Parathyroid adenoma (tissue), 2 donors: ENCODE results near the gene GRAMD2A.

Source experiments
- H2AFZ ChIP-seq: fragments of 300-600 bp; sonication (generic); one replicate; pipeline ENCODE4 v1.7.0; 2017; ENCODE audit warnings: antibody characterized with exemption, mild to moderate bottlenecking
- H3K27ac ChIP-seq: fragments of 300-600 bp; sonication (generic); one replicate; pipeline ENCODE4 v1.7.0; 2017
- H3K27me3 ChIP-seq: fragments of 300-600 bp; sonication (generic); one replicate; pipeline ENCODE4 v1.7.0; 2017; ENCODE audit warnings: low read length; ENCODE audit not compliant: control insufficient read depth, insufficient read depth
- H3K36me3 ChIP-seq: fragments of 300-600 bp; sonication (generic); one replicate; pipeline ENCODE4 v1.7.0; 2017; ENCODE audit warnings: low read length; ENCODE audit not compliant: control insufficient read depth, insufficient read depth
- H3K4me1 ChIP-seq: fragments of 300-600 bp; sonication (generic); one replicate; pipeline ENCODE4 v1.7.0; 2017; ENCODE audit warnings: control low read depth
- H3K4me2 ChIP-seq: fragments of 300-600 bp; sonication (generic); one replicate; pipeline ENCODE4 v1.7.0; 2017; ENCODE audit warnings: low read length
- H3K4me3 ChIP-seq: fragments of 300-600 bp; sonication (generic); one replicate; pipeline ENCODE4 v1.7.0; 2017; ENCODE audit warnings: low read depth, low read length
- H3K79me2 ChIP-seq: fragments of 300-600 bp; sonication (generic); one replicate; pipeline ENCODE4 v1.7.0; 2017; ENCODE audit warnings: control low read depth
- H3K9ac ChIP-seq: fragments of 300-600 bp; sonication (generic); one replicate; pipeline ENCODE4 v1.7.0; 2017; ENCODE audit warnings: mild to moderate bottlenecking
- H3K9me3 ChIP-seq: fragments of 300-600 bp; sonication (generic); one replicate; pipeline ENCODE4 v1.7.0; 2017; ENCODE audit warnings: low read length; ENCODE audit not compliant: control insufficient read depth
- TF ChIP-seq, protein P1 (sequence below): fragments of 300-600 bp; sonication (generic); IDR thresholded peaks from one replicate; pipeline ENCODE4 v1.7.0; 2017; ENCODE audit warnings: antibody characterized with exemption, mild to moderate bottlenecking
- donor health status: primary hyperparathyroidism.

Gene GRAMD2A

GRCh38 chr15:72139667-72140066 lies 57.9 kb downstream of the GRAMD2A start:
- Histone ChIP-seq H3K79me2 (no peaks in the 10 kb centered on the region), H3K27ac (no peak overlapping the region), H3K4me2 (no peak overlapping the region), H3K4me1 (no peaks in the 10 kb centered on the region), H2AFZ (no peak overlapping the region), H3K27me3 (no peaks in the 10 kb centered on the region), H3K36me3 (no peaks in the 10 kb centered on the region), H3K9ac (no peak overlapping the region), H3K4me3 (no peak overlapping the region), H3K9me3 (no peaks in the 10 kb centered on the region)
- TF ChIP-seq, protein P1, sequence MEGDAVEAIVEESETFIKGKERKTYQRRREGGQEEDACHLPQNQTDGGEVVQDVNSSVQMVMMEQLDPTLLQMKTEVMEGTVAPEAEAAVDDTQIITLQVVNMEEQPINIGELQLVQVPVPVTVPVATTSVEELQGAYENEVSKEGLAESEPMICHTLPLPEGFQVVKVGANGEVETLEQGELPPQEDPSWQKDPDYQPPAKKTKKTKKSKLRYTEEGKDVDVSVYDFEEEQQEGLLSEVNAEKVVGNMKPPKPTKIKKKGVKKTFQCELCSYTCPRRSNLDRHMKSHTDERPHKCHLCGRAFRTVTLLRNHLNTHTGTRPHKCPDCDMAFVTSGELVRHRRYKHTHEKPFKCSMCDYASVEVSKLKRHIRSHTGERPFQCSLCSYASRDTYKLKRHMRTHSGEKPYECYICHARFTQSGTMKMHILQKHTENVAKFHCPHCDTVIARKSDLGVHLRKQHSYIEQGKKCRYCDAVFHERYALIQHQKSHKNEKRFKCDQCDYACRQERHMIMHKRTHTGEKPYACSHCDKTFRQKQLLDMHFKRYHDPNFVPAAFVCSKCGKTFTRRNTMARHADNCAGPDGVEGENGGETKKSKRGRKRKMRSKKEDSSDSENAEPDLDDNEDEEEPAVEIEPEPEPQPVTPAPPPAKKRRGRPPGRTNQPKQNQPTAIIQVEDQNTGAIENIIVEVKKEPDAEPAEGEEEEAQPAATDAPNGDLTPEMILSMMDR: no peak

GRCh38 chr15:72136170-72137051 lies 61.2 kb downstream of the GRAMD2A start:
- H3K4me1 ChIP-seq: no peaks in the 10 kb centered on the region
- H2AFZ ChIP-seq: no peak overlapping the region
- H3K4me2 ChIP-seq: no peak overlapping the region
- no peak overlapping the region for H3K9ac ChIP-seq
- no peaks in the 10 kb centered on the region for H3K79me2 ChIP-seq
- H3K27me3 ChIP-seq: no peaks in the 10 kb centered on the region
- no peak overlapping the region for H3K4me3 ChIP-seq
- no peaks in the 10 kb centered on the region for H3K9me3 ChIP-seq
- no peak overlapping the region for H3K27ac ChIP-seq
- no peaks in the 10 kb centered on the region for H3K36me3 ChIP-seq
- TF ChIP-seq, protein P1: no peak

- Histone ChIP-seq H3K36me3 (no peaks in the 10 kb centered on the region), H3K27ac (no peak overlapping the region), H3K79me2 (no peaks in the 10 kb centered on the region), H2AFZ (no peak overlapping the region), H3K4me3 (no peak overlapping the region), H3K9ac (no peak overlapping the region), H3K4me1 (no peaks in the 10 kb centered on the region), H3K4me2 (no peak overlapping the region), H3K27me3 (no peaks in the 10 kb centered on the region), H3K9me3 (no peaks in the 10 kb centered on the region)
- TF ChIP-seq, protein P1: no peak
These were observed 61.9 kb downstream of the GRAMD2A start for GRCh38 chr15:72135719-72136118.

DNA sequence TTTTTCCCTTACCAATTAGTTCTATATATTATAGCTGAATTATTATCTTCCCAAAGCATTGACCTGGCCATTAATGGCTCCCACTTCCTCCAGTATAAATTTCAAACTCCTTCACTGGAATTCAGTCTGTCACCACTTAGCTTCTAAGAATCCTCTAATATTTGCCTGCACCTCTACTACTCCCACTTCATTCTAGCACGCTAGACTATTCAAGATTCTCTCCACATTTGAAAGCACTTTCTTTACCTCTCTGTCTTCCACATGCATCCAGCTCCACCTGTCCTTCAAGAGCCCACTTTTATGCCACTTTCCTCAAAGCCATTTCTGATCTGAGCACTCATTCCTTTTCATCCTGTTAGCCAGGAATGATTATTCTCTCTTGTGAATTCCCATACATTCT lies 64.4 kb downstream of the GRAMD2A start:
- Histone ChIP-seq H3K36me3 (no peaks in the 10 kb centered on the region), H3K9me3 (no peaks in the 10 kb centered on the region), H3K27ac (no peak overlapping the region), H3K9ac (no peak overlapping the region), H3K4me2 (no peak overlapping the region), H3K79me2 (no peaks in the 10 kb centered on the region), H3K4me3 (no peak overlapping the region), H2AFZ (no peak overlapping the region), H3K4me1 (no peaks in the 10 kb centered on the region), H3K27me3 (no peaks in the 10 kb centered on the region)
- TF ChIP-seq, protein P1: no peak

DNA sequence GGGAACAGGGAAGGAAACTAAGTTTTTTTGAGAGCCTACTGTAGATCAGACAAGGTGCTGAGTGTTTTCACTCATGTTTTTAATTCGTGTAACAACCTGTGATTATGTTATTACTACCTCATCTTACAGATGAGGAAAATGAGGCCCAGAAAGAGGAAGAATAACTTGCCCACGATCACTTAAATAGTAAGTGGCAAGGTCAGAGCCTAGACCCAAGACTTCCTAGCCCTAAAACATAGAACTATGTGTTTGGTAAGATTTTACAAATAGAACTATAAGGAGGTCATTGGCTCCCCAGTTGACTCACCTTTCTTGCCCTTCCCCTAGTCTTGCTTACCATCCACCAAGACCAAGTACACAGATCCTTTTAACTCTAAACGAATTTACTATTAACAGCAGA lies 65.7 kb downstream of the GRAMD2A start:
- Histone ChIP-seq H3K9ac (no peak overlapping the region), H3K36me3 (no peaks in the 10 kb centered on the region), H3K27me3 (no peaks in the 10 kb centered on the region), H3K4me2 (no peak overlapping the region), H3K4me1 (no peaks in the 10 kb centered on the region), H3K27ac (no peak overlapping the region), H2AFZ (no peak overlapping the region), H3K9me3 (no peaks in the 10 kb centered on the region), H3K4me3 (no peak overlapping the region), H3K79me2 (no peaks in the 10 kb centered on the region)
- TF ChIP-seq, protein P1: no peak
